NCI-H748 treated with DMSO at 0.1 percent for 48 hours (cell line): ENCODE results near the gene DIPK2A.

ENCODE experiments used
- DNase-seq: peaks from one replicate; lab custom pipeline; 2025; lab: John Stamatoyannopoulos, UW

Gene DIPK2A

GRCh38 chr3:143971359-143972154 lies at the start of gene DIPK2A:
Gene DIPK2A, plus strand, starts transcription at chr3:143971823. Its CDS starts 510 bp downstream, at chr3:143972333.
- DNase-seq, result peak; percentile 91

- DNase-seq, result no peak
These were observed 46.9 kb upstream of the DIPK2A start for GRCh38 chr3:143924522-143925285.

GRCh38 chr3:143928056-143928455 lies 43.6 kb upstream of the DIPK2A start:
- DNase-seq, result no peak

GRCh38 chr3:143928541-143929255 lies 42.9 kb upstream of the DIPK2A start:
- no peak for DNase-seq

- DNase-seq, result no peak
These were observed 36.8 kb upstream of the DIPK2A start for GRCh38 chr3:143934791-143935190.

- no peak for DNase-seq
These were observed 35.9 kb upstream of the DIPK2A start for GRCh38 chr3:143935678-143936077.

- no peak for DNase-seq
These were observed 20.8 kb upstream of the DIPK2A start for GRCh38 chr3:143950810-143951209.

GRCh38 chr3:143951351-143951971 lies 20.2 kb upstream of the DIPK2A start:
- no peak for DNase-seq

GRCh38 chr3:143952569-143953072 lies 19.0 kb upstream of the DIPK2A start:
- DNase-seq, result no peak

- no peak for DNase-seq
These were observed 16.5 kb upstream of the DIPK2A start for GRCh38 chr3:143955113-143955512.

GRCh38 chr3:143956838-143957237 lies 14.8 kb upstream of the DIPK2A start:
- DNase-seq, result no peak

GRCh38 chr3:143957453-143957852 lies 14.2 kb upstream of the DIPK2A start:
- no peak for DNase-seq

GRCh38 chr3:143958966-143959365 lies 12.7 kb upstream of the DIPK2A start:
- DNase-seq, result no peak

- DNase-seq, result no peak
These were observed 10.3 kb upstream of the DIPK2A start for GRCh38 chr3:143961342-143961741.

- DNase-seq, result no peak
These were observed 7.7 kb upstream of the DIPK2A start for GRCh38 chr3:143963946-143964345.

GRCh38 chr3:143970773-143971358 lies 757 bp upstream of the DIPK2A start:
- DNase-seq, result no peak

- DNase-seq, result peak; percentile 55
These were observed 507 bp downstream of the DIPK2A start for GRCh38 chr3:143972155-143972504.

- DNase-seq, result peak; percentile 54
These were observed 1.1 kb downstream of the DIPK2A start for GRCh38 chr3:143972505-143973258.

- no peak for DNase-seq
These were observed 1.8 kb downstream of the DIPK2A start for GRCh38 chr3:143973259-143974021.
